Activated effector memory CD4-positive, alpha-beta T cell treated with Interleukin-2 at 50 U/mL for 16 hours (primary cell): ENCODE data around the gene TXN2.
"Not testable (repeated sequence)": the region's sequence is repeated elsewhere in the genome, so short reads cannot be mapped to it uniquely, and the experiment has no call there.

Experiments
- DNase-seq: peaks from one replicate; pipeline ENCODE4 v3.0.0-alpha.2; 2020

The TXN2 gene

GRCh38 chr22:36454916-36455570 is 26.4 kb downstream of the TXN2 start:
- peak; percentile 90 for DNase-seq

GRCh38 chr22:36453855-36454378 is 27.5 kb downstream of the TXN2 start:
- DNase-seq: no peak

- DNase-seq: not testable (repeated sequence)
Observed at GRCh38 chr22:36452978-36453607, 28.3 kb downstream of the TXN2 start.

- no peak for DNase-seq
Observed at GRCh38 chr22:36452250-36452977, 29.0 kb downstream of the TXN2 start.

- not testable (repeated sequence) for DNase-seq
Observed at GRCh38 chr22:36450923-36451322, 30.5 kb downstream of the TXN2 start.

GRCh38 chr22:36449596-36450175 is 31.8 kb downstream of the TXN2 start:
- no peak for DNase-seq

- no peak for DNase-seq
Observed at GRCh38 chr22:36447632-36448031, 33.8 kb downstream of the TXN2 start.

- DNase-seq: no peak
Observed at GRCh38 chr22:36445158-36445668, 36.2 kb downstream of the TXN2 start.

GRCh38 chr22:36443198-36443770 is 38.2 kb downstream of the TXN2 start:
- no peak for DNase-seq

- DNase-seq: no peak
Observed at GRCh38 chr22:36442506-36443197, 38.8 kb downstream of the TXN2 start.

GRCh38 chr22:36440429-36441002 is 40.9 kb downstream of the TXN2 start:
- DNase-seq: no peak

- no peak for DNase-seq
Observed at GRCh38 chr22:36439481-36440271, 41.8 kb downstream of the TXN2 start.

GRCh38 chr22:36435516-36436415 is 45.7 kb downstream of the TXN2 start:
- DNase-seq: peak; percentile 49

- DNase-seq: no peak
Observed at GRCh38 chr22:36433318-36434231, 47.9 kb downstream of the TXN2 start.

- no peak for DNase-seq
Observed at GRCh38 chr22:36432592-36433317, 48.7 kb downstream of the TXN2 start.

GRCh38 chr22:36431977-36432376 is 49.5 kb downstream of the TXN2 start:
- no peak for DNase-seq

GRCh38 chr22:36430863-36431262 is 50.6 kb downstream of the TXN2 start:
- no peak for DNase-seq

- not testable (repeated sequence) for DNase-seq
Observed at GRCh38 chr22:36427952-36428351, 53.5 kb downstream of the TXN2 start.
